DMS153 treated with DMSO at 0.1 percent for 48 hours (cell line): ENCODE data around the gene ZDHHC11.
"Not testable (repeated sequence)": the region's sequence is repeated elsewhere in the genome, so short reads cannot be mapped to it uniquely, and the experiment has no call there.

Experiments
- DNase-seq: peaks from one replicate; lab custom pipeline; 2025; ENCODE audit not compliant: unreplicated experiment; lab: John Stamatoyannopoulos, UW

ZDHHC11 gene

DNA sequence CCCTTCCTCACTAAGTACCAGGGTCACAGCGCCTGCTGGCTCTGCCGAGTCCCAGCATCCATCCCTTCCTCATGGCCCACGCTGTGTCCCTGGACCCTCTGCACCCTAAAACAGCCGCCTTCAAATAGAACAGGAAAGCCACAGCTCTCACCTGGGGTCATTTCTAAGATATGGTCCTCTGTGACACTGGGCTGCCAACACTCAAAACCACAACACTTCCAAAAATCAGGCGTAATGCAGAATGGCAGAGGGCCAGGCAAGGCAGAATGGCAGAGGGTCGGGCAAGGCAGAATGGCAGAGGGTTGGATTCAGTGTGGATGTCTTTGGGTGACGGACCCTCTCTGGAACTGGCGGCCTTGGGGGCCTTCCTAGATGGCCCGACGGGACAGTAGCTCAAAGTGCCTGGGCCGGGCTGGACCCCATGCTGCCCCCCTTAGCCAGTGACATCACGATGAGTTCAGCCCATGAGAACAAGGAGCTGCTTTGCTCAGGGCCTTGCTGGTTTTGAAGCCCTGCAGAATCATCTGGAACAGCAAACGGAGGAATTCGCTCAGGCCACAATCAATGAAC lies 101.6 kb downstream of the ZDHHC11 start:
- DNase-seq, result no peak

DNA sequence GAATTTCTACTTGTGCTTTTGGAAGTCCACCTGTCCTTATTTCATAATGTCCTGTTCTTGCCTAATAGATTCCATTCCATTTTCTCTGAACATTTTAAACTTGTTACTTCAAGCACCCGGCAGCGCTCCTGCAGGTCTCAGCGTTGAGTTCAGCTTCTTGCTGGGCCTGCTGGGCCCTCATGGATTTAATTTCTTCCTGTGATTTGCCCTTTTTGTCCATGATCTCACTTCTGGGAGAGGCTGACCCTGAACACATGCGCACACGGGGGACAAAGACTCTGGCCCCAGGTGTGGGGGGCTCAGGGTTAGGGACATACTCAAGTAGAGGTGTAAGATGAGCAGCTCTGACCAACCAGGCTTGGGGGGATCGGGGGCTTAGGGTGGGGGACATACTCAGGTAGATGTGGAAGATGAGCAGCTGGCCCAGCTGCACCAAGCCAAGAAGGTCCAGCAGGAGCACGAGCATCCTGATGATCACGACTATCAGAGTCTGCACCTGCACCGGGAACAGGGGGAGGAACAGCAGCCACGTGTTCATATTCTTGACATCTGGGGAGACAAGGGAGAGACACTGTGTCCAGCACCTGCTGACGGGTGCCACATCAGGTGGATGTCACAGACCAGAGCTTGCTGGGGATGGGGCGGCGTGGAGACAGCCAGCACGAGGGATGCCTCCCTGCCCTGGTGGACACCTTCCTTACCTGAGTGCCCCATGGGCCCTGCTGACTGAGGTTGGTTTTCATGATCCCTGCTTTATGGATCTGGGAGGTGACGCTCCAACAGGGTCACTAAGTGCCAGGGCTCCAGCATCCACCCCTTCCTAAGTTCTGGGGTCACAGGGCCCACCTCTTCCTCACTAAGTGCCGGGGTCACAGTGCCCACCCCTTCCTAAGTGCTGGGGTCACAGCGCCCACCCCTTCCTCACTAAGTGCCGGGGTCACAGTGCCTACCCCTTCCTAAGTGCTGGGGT lies 102.5 kb downstream of the ZDHHC11 start:
- DNase-seq, result not testable (repeated sequence)

- DNase-seq, result not testable (repeated sequence)
These were observed 103.4 kb downstream of the ZDHHC11 start for GRCh38 chr5:747303-747844.

DNA sequence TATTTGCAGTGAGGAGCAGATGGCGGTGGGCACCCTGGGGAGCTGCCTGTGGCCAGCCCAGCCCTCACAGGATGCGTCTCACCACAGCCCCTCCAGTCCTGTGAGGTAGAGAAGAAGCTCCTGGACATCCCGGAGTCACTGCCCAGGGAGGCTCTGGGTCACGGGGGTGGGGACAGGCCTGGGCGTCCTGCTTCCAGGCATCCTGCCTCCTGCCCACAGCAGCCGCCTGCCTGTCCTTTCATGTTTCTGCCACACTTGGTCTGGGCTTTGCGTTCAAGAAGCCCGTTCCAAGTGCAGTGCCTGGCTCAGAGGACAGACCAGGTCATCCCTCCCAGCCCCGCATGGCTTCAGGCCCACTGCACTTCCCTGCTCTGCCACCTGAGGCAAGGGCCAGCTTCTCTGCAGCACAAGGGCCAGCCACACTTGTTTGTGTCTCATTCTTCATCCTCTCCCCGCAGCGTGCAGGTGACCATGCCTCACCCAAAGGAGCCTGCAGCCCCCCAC lies 104.5 kb downstream of the ZDHHC11 start:
- DNase-seq, result no peak
